DMS153 (cell line): ENCODE measurements around the gene CAMSAP1.

Experiments used
- DNase-seq: peaks from one replicate; lab custom pipeline; 2025; lab: John Stamatoyannopoulos, UW

CAMSAP1 gene

GRCh38 chr9:135883410-135884089 lies 23.8 kb downstream of the CAMSAP1 start:
- DNase-seq, result no peak

- DNase-seq, result no peak
Measured at GRCh38 chr9:135882011-135882410, 25.3 kb downstream of the CAMSAP1 start.

- DNase-seq, result no peak
Measured at GRCh38 chr9:135880438-135880837, 26.9 kb downstream of the CAMSAP1 start.

GRCh38 chr9:135879619-135880018 lies 27.7 kb downstream of the CAMSAP1 start:
- no peak for DNase-seq

GRCh38 chr9:135879237-135879601 lies 28.1 kb downstream of the CAMSAP1 start:
- no peak for DNase-seq

GRCh38 chr9:135878528-135879236 lies 28.7 kb downstream of the CAMSAP1 start:
- no peak for DNase-seq

GRCh38 chr9:135877791-135878527 lies 29.4 kb downstream of the CAMSAP1 start:
- no peak for DNase-seq

- no peak for DNase-seq
Measured at GRCh38 chr9:135876936-135877335, 30.4 kb downstream of the CAMSAP1 start.

- DNase-seq, result no peak
Measured at GRCh38 chr9:135874859-135875258, 32.5 kb downstream of the CAMSAP1 start.

GRCh38 chr9:135869909-135870308 lies 37.4 kb downstream of the CAMSAP1 start:
- DNase-seq, result no peak

GRCh38 chr9:135865531-135865930 lies 41.8 kb downstream of the CAMSAP1 start:
- DNase-seq, result no peak

- DNase-seq, result no peak
Measured at GRCh38 chr9:135864447-135865049, 42.8 kb downstream of the CAMSAP1 start.

- DNase-seq, result no peak
Measured at GRCh38 chr9:135862809-135863208, 44.5 kb downstream of the CAMSAP1 start.

GRCh38 chr9:135858491-135859185 lies 48.7 kb downstream of the CAMSAP1 start:
- DNase-seq, result no peak

GRCh38 chr9:135857843-135858242 lies 49.5 kb downstream of the CAMSAP1 start:
- no peak for DNase-seq

GRCh38 chr9:135857371-135857786 lies 50.0 kb downstream of the CAMSAP1 start:
- no peak for DNase-seq

- no peak for DNase-seq
Measured at GRCh38 chr9:135851748-135852147, 55.6 kb downstream of the CAMSAP1 start.

- DNase-seq, result no peak
Measured at GRCh38 chr9:135850737-135851136, 56.6 kb downstream of the CAMSAP1 start.

GRCh38 chr9:135849181-135849580 lies 58.2 kb downstream of the CAMSAP1 start:
- no peak for DNase-seq

- no peak for DNase-seq
Measured at GRCh38 chr9:135848341-135849047, 58.9 kb downstream of the CAMSAP1 start.

GRCh38 chr9:135847833-135848232 lies 59.5 kb downstream of the CAMSAP1 start:
- DNase-seq, result no peak
